Measurements from ENCODE around the gene ZNF652.
A peak's percentile ranks its signal among the peaks of the same experiment; 100 is the strongest.

Gene ZNF652

GRCh38 chr17:49361902-49362722 lies at the start of gene ZNF652:
TSS of gene ZNF652 (minus strand) at chr17:49362250. CDS start at chr17:49317725, 44,525 bp downstream.
- Histone ChIP-seq H3K4me3 (ENCODE audit: low read length) (peak within 1 kb of the TSS; percentile 54), H3K36me3 (ENCODE audit: insufficient read depth, low read length) (no peaks in the 10 kb centered on the region), H3K27me3 (ENCODE audit: insufficient read depth, low read length) (no peaks in the 10 kb centered on the region), H2AFZ (ENCODE audit: low read depth, low read length) (peak within 1 kb of the TSS; percentile 84), H3K9me3 (ENCODE audit: low read length) (no peaks in the 10 kb centered on the region), H3K4me1 (ENCODE audit: insufficient read depth, low read length) (peaks cover 31% of the 10 kb centered on the region)

DNA sequence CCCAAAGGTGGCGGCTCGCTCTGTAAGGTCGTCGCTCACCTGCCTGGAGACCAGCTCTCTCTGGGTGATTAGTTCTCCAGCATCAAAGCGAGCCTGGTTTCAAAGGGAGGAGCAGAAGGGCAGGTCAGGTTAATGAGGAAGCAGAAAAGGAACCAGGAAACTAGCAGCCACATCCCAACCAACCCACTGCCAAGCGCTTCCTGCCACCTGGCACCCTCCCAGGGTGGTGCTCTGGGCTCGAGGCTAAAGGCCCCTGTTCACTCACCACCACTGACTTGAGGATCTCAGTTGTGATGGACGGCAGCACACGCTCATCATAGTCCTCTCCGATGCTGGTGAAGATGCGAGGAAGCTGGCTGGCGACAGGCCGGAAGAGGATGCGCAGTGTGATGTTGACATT lies 47.0 kb upstream of the ZNF652 start:
- Histone ChIP-seq H3K4me1 (ENCODE audit: insufficient read depth, low read length) (peaks cover 5% of the 10 kb centered on the region), H3K27me3 (ENCODE audit: insufficient read depth, low read length) (no peaks in the 10 kb centered on the region), H3K4me3 (ENCODE audit: low read length) (no peak overlapping the region), H3K9me3 (ENCODE audit: low read length) (no peaks in the 10 kb centered on the region), H3K36me3 (ENCODE audit: insufficient read depth, low read length) (peaks cover 73% of the 10 kb centered on the region), H2AFZ (ENCODE audit: low read depth, low read length) (no peak overlapping the region)

- Histone ChIP-seq H3K27me3 (ENCODE audit: insufficient read depth, low read length) (no peaks in the 10 kb centered on the region), H3K4me1 (ENCODE audit: insufficient read depth, low read length) (no peaks in the 10 kb centered on the region), H3K4me3 (ENCODE audit: low read length) (no peak overlapping the region), H3K9me3 (ENCODE audit: low read length) (no peaks in the 10 kb centered on the region), H3K36me3 (ENCODE audit: insufficient read depth, low read length) (peaks cover 80% of the 10 kb centered on the region), H2AFZ (ENCODE audit: low read depth, low read length) (no peak overlapping the region)
Observed at GRCh38 chr17:49407981-49408501, 46.0 kb upstream of the ZNF652 start.

DNA sequence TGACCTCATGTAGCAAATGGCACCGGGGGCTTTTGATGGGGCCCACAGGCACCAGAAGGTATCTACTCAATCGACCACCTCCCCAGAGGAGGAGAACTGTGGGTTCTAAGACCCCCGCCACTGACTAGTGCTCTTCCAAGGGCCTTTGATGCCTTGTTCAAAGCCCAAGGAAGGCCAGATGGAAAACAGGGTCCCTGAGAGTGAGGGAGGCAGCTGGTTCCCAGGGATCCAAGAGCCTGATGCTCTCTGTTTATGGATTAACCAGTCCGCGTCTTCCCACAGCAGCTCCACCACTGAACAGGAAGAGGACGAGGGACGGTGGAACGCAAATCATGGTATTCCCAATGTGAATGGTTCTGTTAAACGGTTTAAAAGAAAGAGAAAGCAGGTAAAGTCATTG lies 45.0 kb upstream of the ZNF652 start:
- Histone ChIP-seq H2AFZ (ENCODE audit: low read depth, low read length) (no peak overlapping the region), H3K27me3 (ENCODE audit: insufficient read depth, low read length) (no peaks in the 10 kb centered on the region), H3K4me1 (ENCODE audit: insufficient read depth, low read length) (no peaks in the 10 kb centered on the region), H3K9me3 (ENCODE audit: low read length) (no peaks in the 10 kb centered on the region), H3K4me3 (ENCODE audit: low read length) (no peak overlapping the region), H3K36me3 (ENCODE audit: insufficient read depth, low read length) (peaks cover 73% of the 10 kb centered on the region)

DNA sequence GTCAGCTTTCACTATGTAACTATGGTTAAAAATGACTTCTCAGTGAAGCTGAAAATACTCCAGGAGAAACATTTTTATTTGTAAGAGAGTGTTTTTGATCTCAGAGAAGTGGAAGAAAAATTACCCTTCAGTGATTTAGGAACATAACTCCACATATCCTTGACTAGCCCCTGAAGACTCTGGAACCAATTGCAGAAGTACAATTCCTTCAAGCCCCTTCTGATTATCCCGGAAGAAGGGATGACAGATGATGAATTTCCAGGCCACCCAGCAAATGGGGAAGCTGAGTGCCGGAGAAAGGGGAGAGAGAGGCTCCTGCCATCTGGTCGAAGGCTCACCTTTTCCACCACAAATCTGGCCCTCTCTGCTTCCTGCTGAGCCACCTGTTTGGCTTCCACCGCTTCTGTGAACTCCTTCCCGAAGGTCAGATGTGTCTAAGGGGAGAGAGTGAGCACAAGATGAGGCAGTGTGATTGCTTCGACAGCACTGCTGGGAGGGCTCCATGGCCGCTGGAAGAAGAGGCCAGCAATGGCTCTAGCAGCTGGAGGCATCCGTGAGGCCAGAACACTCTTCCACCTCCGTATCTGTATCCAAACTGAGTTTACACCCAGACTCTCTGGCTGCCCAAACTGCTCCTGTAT lies 44.5 kb upstream of the ZNF652 start:
- Histone ChIP-seq H3K4me3 (ENCODE audit: low read length) (no peak overlapping the region), H3K9me3 (ENCODE audit: low read length) (no peaks in the 10 kb centered on the region), H3K4me1 (ENCODE audit: insufficient read depth, low read length) (no peaks in the 10 kb centered on the region), H3K27me3 (ENCODE audit: insufficient read depth, low read length) (no peaks in the 10 kb centered on the region), H2AFZ (ENCODE audit: low read depth, low read length) (no peak overlapping the region), H3K36me3 (ENCODE audit: insufficient read depth, low read length) (peaks cover 68% of the 10 kb centered on the region)

DNA sequence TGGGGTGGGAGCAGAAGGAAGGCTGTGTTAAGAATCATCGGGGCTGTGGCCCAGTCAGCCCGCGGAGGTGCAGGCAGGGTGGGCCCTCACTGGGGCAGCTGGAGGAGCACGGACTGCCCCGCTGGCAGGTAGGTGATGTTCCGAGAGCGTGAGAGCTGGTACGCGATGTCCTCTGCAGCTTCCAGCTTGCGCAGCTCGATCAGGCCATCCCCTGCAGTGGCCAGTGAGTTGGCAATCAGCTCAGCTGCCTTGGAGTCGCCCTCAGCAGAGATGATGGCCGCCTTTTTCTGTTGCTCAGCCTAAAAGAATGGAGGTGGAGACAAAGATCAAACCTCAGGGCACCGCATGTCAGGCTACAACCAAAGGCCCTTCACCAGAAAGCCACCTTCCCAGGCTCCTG lies 42.9 kb upstream of the ZNF652 start:
- H3K9me3 ChIP-seq (ENCODE audit: low read length): no peaks in the 10 kb centered on the region
- H3K36me3 ChIP-seq (ENCODE audit: insufficient read depth, low read length): peaks cover 56% of the 10 kb centered on the region
- H3K27me3 ChIP-seq (ENCODE audit: insufficient read depth, low read length): no peaks in the 10 kb centered on the region
- H3K4me1 ChIP-seq (ENCODE audit: insufficient read depth, low read length): no peaks in the 10 kb centered on the region
- H2AFZ ChIP-seq (ENCODE audit: low read depth, low read length): no peak overlapping the region
- H3K4me3 ChIP-seq (ENCODE audit: low read length): no peak overlapping the region

DNA sequence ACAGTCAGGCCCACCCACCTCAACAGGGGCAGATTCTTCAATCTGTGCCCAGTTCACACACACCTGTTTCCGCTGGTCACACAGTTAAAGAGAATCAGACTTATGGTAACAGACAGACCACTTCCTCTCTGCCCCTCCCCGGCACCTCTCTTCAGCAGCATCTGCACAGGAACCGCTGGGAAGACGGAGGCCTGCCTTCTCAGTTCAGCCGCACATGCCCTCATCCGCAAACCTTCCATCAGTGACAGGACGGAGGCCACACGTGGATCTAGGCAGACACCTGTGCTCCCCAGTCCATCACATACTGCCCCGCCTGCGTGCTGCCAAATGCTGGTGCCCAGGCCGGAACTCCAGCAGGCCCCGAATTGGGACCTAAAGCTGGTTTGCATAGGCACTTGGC lies 42.3 kb upstream of the ZNF652 start:
- H2AFZ ChIP-seq (ENCODE audit: low read depth, low read length): no peak overlapping the region
- no peaks in the 10 kb centered on the region for H3K4me1 ChIP-seq (ENCODE audit: insufficient read depth, low read length)
- H3K9me3 ChIP-seq (ENCODE audit: low read length): no peaks in the 10 kb centered on the region
- no peak overlapping the region for H3K4me3 ChIP-seq (ENCODE audit: low read length)
- peaks cover 53% of the 10 kb centered on the region for H3K36me3 ChIP-seq (ENCODE audit: insufficient read depth, low read length)
- H3K27me3 ChIP-seq (ENCODE audit: insufficient read depth, low read length): no peaks in the 10 kb centered on the region

GRCh38 chr17:49403514-49404289 lies 41.7 kb upstream of the ZNF652 start:
- no peak overlapping the region for H2AFZ ChIP-seq (ENCODE audit: low read depth, low read length)
- no peaks in the 10 kb centered on the region for H3K9me3 ChIP-seq (ENCODE audit: low read length)
- H3K4me1 ChIP-seq (ENCODE audit: insufficient read depth, low read length): no peaks in the 10 kb centered on the region
- no peaks in the 10 kb centered on the region for H3K27me3 ChIP-seq (ENCODE audit: insufficient read depth, low read length)
- H3K4me3 ChIP-seq (ENCODE audit: low read length): no peak overlapping the region
- H3K36me3 ChIP-seq (ENCODE audit: insufficient read depth, low read length): peaks cover 47% of the 10 kb centered on the region

GRCh38 chr17:49402706-49403105 lies 40.7 kb upstream of the ZNF652 start:
- Histone ChIP-seq H3K9me3 (ENCODE audit: low read length) (no peaks in the 10 kb centered on the region), H3K4me3 (ENCODE audit: low read length) (no peak overlapping the region), H3K4me1 (ENCODE audit: insufficient read depth, low read length) (no peaks in the 10 kb centered on the region), H3K27me3 (ENCODE audit: insufficient read depth, low read length) (no peaks in the 10 kb centered on the region), H2AFZ (ENCODE audit: low read depth, low read length) (no peak overlapping the region), H3K36me3 (ENCODE audit: insufficient read depth, low read length) (peaks cover 41% of the 10 kb centered on the region)

DNA sequence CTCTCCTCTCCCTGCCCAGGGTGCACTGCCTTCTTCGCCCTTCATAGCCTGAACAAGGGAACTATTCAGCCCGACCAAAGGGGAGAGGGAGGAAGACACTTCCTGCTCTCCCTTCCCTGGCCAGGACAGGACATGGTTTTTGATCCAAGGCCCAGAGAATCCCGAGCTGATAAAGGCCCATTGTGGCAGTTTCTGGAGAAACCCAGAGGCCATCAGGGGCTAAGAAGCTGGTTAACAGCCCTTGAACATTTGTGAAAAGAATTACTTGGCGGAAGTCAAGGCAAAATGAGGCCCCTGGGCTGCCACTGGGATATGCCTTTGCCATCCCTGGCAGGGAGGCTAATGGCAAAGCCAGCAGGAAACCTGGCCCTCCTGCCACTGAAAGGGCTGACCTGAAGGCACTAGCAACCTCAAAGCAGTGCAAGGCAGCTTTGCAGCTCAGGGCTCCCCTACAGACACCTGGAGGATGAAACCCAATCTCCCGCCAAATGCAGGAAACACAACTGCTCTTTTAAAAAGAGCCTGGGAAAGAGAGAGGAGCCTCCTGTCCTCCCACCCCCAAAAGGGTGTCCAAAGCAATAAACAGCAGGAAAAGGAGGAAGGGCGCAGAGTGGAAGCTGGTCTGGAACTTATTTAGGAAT lies 40.0 kb upstream of the ZNF652 start:
- H3K9me3 ChIP-seq (ENCODE audit: low read length): no peaks in the 10 kb centered on the region
- peaks cover 36% of the 10 kb centered on the region for H3K36me3 ChIP-seq (ENCODE audit: insufficient read depth, low read length)
- H3K4me3 ChIP-seq (ENCODE audit: low read length): no peak overlapping the region
- H3K27me3 ChIP-seq (ENCODE audit: insufficient read depth, low read length): peaks cover 6% of the 10 kb centered on the region
- no peaks in the 10 kb centered on the region for H3K4me1 ChIP-seq (ENCODE audit: insufficient read depth, low read length)
- no peak overlapping the region for H2AFZ ChIP-seq (ENCODE audit: low read depth, low read length)

GRCh38 chr17:49399995-49400394 lies 37.9 kb upstream of the ZNF652 start:
- H3K36me3 ChIP-seq (ENCODE audit: insufficient read depth, low read length): peaks cover 16% of the 10 kb centered on the region
- peaks cover 7% of the 10 kb centered on the region for H3K27me3 ChIP-seq (ENCODE audit: insufficient read depth, low read length)
- no peak overlapping the region for H3K4me3 ChIP-seq (ENCODE audit: low read length)
- no peaks in the 10 kb centered on the region for H3K9me3 ChIP-seq (ENCODE audit: low read length)
- no peaks in the 10 kb centered on the region for H3K4me1 ChIP-seq (ENCODE audit: insufficient read depth, low read length)
- H2AFZ ChIP-seq (ENCODE audit: low read depth, low read length): no peak overlapping the region

- Histone ChIP-seq H3K36me3 (ENCODE audit: insufficient read depth, low read length) (no peaks in the 10 kb centered on the region), H2AFZ (ENCODE audit: low read depth, low read length) (no peak overlapping the region), H3K4me1 (ENCODE audit: insufficient read depth, low read length) (no peaks in the 10 kb centered on the region)
Observed at GRCh38 chr17:49397586-49397985, 35.5 kb upstream of the ZNF652 start.

More at GRCh38 chr17:49397586-49397985, 35.5 kb upstream of the ZNF652 start:
- H3K27me3 ChIP-seq (ENCODE audit: insufficient read depth, low read length): peaks cover 7% of the 10 kb centered on the region
- no peaks in the 10 kb centered on the region for H3K9me3 ChIP-seq (ENCODE audit: low read length)
- no peak overlapping the region for H3K4me3 ChIP-seq (ENCODE audit: low read length)
